Measurements from ENCODE around the gene ZDHHC12.

Gene ZDHHC12

DNA sequence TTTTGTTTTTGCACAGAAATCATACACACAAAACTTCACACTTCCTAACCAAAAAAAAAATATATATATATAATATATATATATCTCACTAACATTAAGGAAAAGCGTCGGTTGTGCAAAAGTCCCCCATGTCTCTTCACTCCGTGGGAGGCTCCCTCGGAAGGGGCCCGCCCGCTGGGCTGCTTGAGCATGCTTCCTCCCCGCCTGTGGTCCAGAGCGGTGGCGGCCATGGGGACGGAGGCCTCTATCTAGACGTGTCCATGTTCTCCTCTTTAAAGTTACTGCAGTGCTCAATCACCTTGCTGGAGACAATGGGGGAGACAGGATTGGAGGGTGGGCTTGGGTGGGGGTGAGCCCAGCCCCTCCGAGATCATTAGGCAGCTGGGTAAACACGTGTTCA lies 7.2 kb upstream of the ZDHHC12 start:
- no peak for DNase-seq (ENCODE audit: low read depth)

GRCh38 chr9:128729766-128730517 lies 6.0 kb upstream of the ZDHHC12 start:
- TF ChIP-seq, protein P1, sequence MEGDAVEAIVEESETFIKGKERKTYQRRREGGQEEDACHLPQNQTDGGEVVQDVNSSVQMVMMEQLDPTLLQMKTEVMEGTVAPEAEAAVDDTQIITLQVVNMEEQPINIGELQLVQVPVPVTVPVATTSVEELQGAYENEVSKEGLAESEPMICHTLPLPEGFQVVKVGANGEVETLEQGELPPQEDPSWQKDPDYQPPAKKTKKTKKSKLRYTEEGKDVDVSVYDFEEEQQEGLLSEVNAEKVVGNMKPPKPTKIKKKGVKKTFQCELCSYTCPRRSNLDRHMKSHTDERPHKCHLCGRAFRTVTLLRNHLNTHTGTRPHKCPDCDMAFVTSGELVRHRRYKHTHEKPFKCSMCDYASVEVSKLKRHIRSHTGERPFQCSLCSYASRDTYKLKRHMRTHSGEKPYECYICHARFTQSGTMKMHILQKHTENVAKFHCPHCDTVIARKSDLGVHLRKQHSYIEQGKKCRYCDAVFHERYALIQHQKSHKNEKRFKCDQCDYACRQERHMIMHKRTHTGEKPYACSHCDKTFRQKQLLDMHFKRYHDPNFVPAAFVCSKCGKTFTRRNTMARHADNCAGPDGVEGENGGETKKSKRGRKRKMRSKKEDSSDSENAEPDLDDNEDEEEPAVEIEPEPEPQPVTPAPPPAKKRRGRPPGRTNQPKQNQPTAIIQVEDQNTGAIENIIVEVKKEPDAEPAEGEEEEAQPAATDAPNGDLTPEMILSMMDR (IDR thresholded peaks at IDR 0.05; ENCODE audit: low read depth, low read length, missing control alignments) = no peak
- no peak for DNase-seq (ENCODE audit: low read depth)

More for the DNA sequence above, 7.2 kb upstream of the ZDHHC12 start:
- TF ChIP-seq, protein P1 (IDR thresholded peaks at IDR 0.05; ENCODE audit: low read depth, low read length, missing control alignments) = no peak
- no peak overlapping the region for H3K4me3 ChIP-seq (ENCODE audit: low read depth, low read length)

DNA sequence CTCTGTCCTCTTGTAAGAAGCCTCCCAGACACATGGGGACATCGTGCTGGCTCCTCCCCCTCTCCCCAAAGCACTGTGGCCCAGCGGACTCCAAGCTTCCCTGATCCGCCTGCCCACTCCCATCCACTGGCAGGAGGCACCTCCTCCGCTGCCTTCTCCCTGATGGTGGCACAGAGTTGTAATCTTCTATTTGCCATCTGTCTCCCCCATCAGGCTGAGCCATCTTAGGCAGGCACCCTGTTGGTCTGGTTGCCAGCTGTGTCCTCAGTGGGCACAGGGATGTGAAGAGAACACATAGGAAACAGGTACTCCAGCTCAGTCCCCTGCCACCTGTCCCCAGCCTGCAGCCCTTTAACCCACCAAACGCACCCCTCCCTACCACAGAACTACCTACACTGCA lies 5.4 kb upstream of the ZDHHC12 start:
- H3K4me3 ChIP-seq (ENCODE audit: low read depth, low read length) = no peak overlapping the region
- TF ChIP-seq, protein P1 (IDR thresholded peaks at IDR 0.05; ENCODE audit: low read depth, low read length, missing control alignments) = no peak
- no peak for DNase-seq (ENCODE audit: low read depth)

More at GRCh38 chr9:128729766-128730517, 6.0 kb upstream of the ZDHHC12 start:
- H3K4me3 ChIP-seq (ENCODE audit: low read depth, low read length) = no peak overlapping the region

DNA sequence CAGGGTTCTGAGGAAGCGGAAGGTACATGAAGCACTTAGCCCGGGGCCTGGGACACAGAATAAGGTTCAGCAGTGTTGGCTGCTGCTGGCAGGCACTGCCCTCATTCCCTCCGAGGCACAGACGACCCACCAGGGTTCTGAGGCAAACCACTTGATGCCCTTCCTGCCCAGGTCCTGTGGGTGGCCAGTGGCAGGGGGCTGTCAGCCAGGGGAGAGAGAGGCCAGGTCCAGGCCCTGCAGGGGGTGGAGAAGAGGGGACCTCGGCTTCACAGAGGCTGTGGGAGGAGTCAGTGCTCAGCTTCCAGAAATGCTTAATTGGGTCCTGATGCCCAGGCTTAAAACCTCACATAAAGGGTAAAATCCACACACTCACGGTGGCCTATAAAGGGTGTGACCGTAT lies 4.4 kb upstream of the ZDHHC12 start:
- DNase-seq (ENCODE audit: low read depth) = no peak
- H3K4me3 ChIP-seq (ENCODE audit: low read depth, low read length) = no peak overlapping the region
- TF ChIP-seq, protein P1 (IDR thresholded peaks at IDR 0.05; ENCODE audit: low read depth, low read length, missing control alignments) = no peak

GRCh38 chr9:128727640-128728248 lies 3.8 kb upstream of the ZDHHC12 start:
- no peak for DNase-seq (ENCODE audit: low read depth)
- no peak overlapping the region for H3K4me3 ChIP-seq (ENCODE audit: low read depth, low read length)
- TF ChIP-seq, protein P1 (IDR thresholded peaks at IDR 0.05; ENCODE audit: low read depth, low read length, missing control alignments) = no peak

DNA sequence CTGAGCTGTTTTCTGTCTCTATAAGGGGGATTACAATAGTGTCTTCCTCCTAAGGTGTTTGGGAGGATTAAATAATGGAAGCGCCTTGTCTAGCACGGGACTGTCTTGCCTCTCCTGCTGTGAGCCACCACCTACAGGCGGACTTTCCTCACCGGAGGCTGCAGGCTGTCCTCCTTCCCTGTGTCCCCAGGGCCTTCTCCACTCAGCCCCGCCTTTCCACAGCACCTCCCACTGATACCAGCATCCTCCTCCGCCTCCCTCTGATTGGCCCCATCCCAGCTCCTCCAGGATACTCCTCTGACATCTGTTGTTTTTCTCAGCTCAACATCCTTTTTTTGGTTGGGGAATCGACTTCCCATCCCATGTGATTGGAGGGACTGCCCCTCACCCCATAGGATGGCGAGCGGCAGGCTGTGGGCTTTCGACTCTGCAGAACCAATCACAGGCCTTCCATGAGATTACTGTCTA lies 851 bp upstream of the ZDHHC12 start:
- peak overlapping the region; percentile 82 for H3K4me3 ChIP-seq (ENCODE audit: low read depth, low read length)
- peak; percentile 40 for DNase-seq (ENCODE audit: low read depth)
- TF ChIP-seq, protein P1 (IDR thresholded peaks at IDR 0.05; ENCODE audit: low read depth, low read length, missing control alignments) = no peak
